ENCODE results near the gene LSM11.

LSM11 gene

DNA sequence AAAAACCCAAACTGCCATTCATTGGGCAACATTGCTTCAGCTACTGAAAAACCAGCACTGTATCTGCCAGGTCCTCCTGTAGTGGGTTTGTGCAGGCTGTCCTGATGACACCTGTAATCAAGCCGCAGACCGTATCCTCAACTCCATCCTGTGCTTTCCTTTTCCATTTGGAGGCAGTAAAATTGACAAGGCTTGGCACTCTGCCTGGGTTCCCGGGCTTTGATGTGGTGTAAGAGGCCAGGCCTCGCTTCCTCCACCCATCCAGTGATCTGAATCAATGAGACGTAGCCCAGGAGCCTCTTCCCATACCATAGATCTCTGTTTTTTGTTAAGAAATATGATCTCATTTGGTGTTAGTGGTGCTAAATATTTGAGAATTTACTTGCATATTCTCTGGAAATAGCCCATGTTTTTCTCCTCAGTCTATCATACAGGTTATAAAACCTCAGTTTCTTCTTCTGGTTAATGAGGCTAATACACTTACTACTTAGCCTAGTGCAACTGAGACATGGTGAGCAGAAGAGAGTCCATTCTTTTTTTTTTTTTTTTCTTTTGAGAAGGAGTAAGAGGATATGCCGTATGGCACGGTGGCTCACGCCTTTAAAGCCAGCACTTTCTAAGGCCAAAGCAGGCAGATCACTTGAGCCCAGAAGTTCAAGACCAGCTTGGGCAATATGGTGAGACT lies 34.8 kb downstream of the LSM11 start:
- no peak for DNase-seq

DNA sequence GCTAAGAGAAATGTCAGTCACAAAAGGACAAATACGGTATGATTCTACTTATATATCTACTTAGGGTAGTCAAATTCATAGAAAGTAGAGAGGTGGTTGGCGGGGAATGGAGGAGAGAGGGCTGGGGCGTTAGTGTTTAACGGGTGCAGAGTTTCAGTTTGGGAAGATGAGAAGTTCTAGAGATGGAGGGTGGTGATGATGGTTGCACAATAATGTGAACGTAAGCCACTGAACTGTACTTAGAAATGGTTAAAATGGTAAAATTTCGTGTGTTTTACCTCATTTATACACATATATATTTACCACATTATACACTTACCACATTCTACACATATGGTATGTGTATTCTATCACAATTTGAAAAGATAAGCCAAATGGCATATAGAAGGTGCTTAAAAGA lies 35.7 kb downstream of the LSM11 start:
- DNase-seq = no peak

DNA sequence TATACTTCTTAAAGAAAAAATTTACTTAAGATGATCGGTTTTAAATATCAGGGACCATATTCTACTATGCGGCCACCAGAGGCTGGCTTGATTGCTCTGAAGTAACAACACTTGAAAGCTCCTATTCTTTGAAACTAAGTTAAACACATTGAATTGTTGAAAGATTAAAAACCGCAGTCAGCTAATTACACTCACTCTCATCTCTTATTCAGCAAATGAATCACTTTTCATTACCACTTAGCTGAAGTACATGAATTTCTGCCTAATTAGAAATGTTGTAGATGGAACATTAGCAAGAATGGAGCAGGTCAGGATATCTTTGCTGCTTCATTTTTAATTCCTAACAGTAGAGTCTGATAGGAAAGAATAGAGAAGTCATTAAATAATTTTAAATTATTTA lies 42.3 kb downstream of the LSM11 start:
- no peak for DNase-seq

DNA sequence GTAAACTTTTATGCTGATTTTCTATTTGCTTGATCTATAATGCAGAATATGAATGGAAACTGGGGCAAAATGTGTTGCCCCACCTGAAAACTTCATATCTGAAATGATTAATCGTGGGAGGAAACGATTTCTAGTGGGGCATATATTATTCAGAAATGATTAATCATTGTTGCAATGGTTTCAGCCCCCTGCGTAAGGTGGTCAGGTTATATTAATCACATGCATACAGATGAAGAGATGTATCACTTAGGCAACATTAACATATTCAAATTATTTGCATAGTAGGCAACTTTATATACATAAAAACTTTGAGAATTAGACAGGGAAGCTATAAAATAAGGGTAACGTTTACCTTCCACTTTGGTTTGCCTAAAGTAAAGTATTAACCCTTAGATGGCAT lies 49.8 kb downstream of the LSM11 start:
- DNase-seq = no peak

DNA sequence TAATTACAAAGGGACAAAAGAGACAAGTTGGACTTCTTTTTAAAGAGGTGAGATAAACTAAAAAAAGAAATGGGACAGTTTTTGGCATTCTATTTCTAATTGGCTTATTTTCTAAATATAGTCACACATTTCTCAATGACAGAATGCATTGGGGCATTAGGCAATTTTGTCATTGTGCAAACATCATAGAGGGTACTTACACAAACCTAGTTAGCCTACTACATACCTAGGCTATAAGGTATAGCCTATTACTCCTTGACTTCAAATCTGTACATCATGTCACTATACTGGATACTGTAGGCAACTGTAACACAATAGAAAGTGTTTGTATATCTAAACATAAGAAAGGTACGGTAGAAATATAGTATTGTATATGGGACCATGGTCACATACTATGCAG lies 56.1 kb downstream of the LSM11 start:
- DNase-seq = no peak

DNA sequence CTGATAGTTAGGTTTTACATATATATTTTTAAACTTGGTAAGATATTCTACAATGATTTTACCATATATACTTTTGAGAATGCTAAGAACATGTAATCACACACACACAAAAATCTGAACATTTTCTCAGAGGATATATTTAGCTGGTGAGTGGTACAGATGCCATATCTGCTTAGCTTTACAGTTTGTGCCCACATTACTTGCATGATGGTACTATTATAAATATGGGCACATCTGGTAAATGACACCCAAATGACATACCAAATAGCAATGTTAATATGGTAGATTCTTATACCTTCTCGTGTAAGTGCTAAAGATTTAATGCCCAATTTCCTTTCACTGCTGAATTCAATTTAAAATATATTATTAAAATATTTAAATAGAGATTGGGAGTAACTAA lies 56.6 kb downstream of the LSM11 start:
- DNase-seq = no peak

DNA sequence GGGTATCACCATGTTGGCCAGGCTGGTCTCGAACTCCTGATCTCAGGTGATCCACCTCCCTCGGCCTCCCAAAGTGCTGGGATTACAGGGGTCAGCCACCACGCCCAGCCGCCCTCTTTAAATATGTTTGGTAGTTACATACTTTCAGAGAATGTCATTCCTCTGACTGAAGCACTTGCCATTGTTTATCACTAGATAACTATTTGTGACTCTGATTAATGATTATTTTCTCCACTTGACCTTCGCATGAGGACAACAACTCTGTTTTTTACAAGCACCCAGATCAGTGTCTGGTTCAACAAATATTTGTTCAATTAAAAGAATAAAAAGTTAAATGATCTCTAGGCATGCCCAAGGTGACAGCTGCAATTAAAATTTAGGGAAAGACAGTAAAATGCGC lies 59.2 kb downstream of the LSM11 start:
- no peak for DNase-seq

DNA sequence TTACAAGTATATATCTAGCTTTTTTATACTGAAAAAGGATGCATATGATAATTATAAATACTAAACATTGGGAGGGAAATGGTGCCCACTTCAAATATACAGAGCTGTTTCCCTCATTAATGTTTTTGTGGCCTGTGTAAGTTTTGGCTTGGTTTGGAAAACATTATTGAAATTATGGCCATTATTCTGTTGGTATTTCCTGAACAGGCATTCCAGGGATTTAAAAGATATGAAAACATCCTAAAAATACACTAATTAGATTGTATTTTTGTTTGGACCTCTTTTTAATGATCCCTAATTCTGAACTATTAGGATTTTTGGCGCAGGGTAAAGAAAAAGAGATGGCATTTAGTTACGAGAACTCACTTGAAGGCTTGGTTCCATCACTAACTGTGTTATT lies 64.5 kb downstream of the LSM11 start:
- no peak for DNase-seq
